GM12878 (cell line): ENCODE measurements around the gene CKS1B.

Source experiments
- GABPA ChIP-seq: IDR thresholded peaks from 2 replicates; pipeline ENCODE4 v1.6.1; 2014; ENCODE audit warnings: antibody characterized with exemption, low read depth, mild to moderate bottlenecking, inconsistent platforms
- JUND ChIP-seq: IDR thresholded peaks from 2 replicates; pipeline ENCODE4 v1.6.1; 2012; ENCODE audit warnings: low read depth, mild to moderate bottlenecking, low read length, improper control_type of control experiment, moderate library complexity
- POLR2A ChIP-seq: IDR thresholded peaks from 2 replicates; pipeline ENCODE4 v1.6.1; 2011; ENCODE audit warnings: low read depth, mild to moderate bottlenecking, low read length
- POLR2AphosphoS5 ChIP-seq: IDR thresholded peaks from 2 replicates; pipeline ENCODE4 v1.6.1; 2011; ENCODE audit warnings: mild to moderate bottlenecking, low read length, inconsistent platforms
- SIN3A ChIP-seq: IDR thresholded peaks from 2 replicates; pipeline ENCODE4 v1.6.1; 2012; ENCODE audit warnings: low read depth, low read length, improper control_type of control experiment
- SMAD1 ChIP-seq: fragments of 450-650 bp; IDR thresholded peaks from 2 replicates; pipeline ENCODE4 v1.6.1; 2018; ENCODE audit warnings: mild to moderate bottlenecking, low read depth; ENCODE audit not compliant: partially characterized antibody
- STAT3 ChIP-seq: IDR thresholded peaks from 2 replicates; pipeline ENCODE4 v1.6.1; 2011; ENCODE audit warnings: low read depth, low read length, improper control_type of control experiment
- TF ChIP-seq, protein P1 (sequence below): IDR thresholded peaks from 2 replicates; pipeline ENCODE4 v1.6.1; 2012; ENCODE audit warnings: low read depth, low read length, improper control_type of control experiment
- TF ChIP-seq, protein P2 (sequence below): IDR thresholded peaks from 2 replicates; pipeline ENCODE4 v1.6.1; 2012; ENCODE audit warnings: low read length, inconsistent platforms
- TF ChIP-seq, protein P3 (sequence below): fragments of 450-650 bp; IDR thresholded peaks from 2 replicates; pipeline ENCODE4 v1.6.1; 2016; ENCODE audit warnings: mild to moderate bottlenecking
- TF ChIP-seq, protein P4 (sequence below), 3 experiments: IDR thresholded peaks in 2 of 3; conservative IDR thresholded peaks in 1 of 3; 2 replicates each; pipeline ENCODE4 v1.5.1; 2011; ENCODE audit warnings: low read depth in 3 of 3, low read length in 3 of 3, mild to moderate bottlenecking in 3 of 3, control low read depth in 2 of 3, moderate library complexity in 2 of 3, inconsistent platforms in 1 of 3, mixed read lengths in 1 of 3; ENCODE audit not compliant: control insufficient read depth in 2 of 3, insufficient read depth in 1 of 3; ENCODE audit errors: extremely low read depth in 1 of 3

DNA sequence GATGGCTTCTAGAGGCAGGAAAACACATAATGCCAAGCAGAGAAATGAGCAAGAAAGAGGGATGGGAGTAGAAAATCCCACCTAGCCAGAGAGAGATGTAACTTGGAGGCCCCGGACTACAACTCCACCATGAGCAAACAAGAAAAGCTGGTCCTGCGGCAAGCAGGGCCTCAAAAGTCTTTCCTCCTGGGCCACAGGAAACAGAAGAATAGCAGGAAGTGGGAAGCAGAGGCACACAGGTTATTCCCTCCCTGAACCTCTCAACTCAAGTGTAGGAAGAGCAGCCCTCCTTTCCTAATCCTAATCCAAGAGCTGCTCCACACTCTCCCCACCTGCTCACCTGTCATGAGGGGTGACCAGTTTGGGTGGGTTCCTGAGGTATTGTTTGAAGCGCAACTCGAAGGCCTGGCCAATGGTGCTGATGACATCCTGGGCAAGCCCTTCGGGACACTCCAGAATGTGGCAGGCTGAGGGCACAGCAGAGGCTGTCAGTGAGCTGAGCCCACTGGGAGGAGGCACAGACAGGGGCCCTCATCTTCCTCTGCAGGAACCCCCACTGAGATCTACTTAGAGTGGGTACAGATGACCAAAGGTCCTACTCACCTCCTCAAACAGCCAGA lies 7.0 kb upstream of the CKS1B start:
- TF ChIP-seq SIN3A (no peak), POLR2AphosphoS5 (no peak), JUND (no peak), POLR2A (no peak), GABPA (no peak), STAT3 (no peak), SMAD1 (no peak)
- TF ChIP-seq, protein P1, sequence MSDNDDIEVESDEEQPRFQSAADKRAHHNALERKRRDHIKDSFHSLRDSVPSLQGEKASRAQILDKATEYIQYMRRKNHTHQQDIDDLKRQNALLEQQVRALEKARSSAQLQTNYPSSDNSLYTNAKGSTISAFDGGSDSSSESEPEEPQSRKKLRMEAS, result no peak
- TF ChIP-seq, protein P2, sequence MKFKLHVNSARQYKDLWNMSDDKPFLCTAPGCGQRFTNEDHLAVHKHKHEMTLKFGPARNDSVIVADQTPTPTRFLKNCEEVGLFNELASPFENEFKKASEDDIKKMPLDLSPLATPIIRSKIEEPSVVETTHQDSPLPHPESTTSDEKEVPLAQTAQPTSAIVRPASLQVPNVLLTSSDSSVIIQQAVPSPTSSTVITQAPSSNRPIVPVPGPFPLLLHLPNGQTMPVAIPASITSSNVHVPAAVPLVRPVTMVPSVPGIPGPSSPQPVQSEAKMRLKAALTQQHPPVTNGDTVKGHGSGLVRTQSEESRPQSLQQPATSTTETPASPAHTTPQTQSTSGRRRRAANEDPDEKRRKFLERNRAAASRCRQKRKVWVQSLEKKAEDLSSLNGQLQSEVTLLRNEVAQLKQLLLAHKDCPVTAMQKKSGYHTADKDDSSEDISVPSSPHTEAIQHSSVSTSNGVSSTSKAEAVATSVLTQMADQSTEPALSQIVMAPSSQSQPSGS, result no peak
- TF ChIP-seq, protein P3, sequence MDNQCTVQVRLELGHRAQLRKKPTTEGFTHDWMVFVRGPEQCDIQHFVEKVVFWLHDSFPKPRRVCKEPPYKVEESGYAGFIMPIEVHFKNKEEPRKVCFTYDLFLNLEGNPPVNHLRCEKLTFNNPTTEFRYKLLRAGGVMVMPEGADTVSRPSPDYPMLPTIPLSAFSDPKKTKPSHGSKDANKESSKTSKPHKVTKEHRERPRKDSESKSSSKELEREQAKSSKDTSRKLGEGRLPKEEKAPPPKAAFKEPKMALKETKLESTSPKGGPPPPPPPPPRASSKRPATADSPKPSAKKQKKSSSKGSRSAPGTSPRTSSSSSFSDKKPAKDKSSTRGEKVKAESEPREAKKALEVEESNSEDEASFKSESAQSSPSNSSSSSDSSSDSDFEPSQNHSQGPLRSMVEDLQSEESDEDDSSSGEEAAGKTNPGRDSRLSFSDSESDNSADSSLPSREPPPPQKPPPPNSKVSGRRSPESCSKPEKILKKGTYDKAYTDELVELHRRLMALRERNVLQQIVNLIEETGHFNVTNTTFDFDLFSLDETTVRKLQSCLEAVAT, result no peak
- TF ChIP-seq, protein P4, sequence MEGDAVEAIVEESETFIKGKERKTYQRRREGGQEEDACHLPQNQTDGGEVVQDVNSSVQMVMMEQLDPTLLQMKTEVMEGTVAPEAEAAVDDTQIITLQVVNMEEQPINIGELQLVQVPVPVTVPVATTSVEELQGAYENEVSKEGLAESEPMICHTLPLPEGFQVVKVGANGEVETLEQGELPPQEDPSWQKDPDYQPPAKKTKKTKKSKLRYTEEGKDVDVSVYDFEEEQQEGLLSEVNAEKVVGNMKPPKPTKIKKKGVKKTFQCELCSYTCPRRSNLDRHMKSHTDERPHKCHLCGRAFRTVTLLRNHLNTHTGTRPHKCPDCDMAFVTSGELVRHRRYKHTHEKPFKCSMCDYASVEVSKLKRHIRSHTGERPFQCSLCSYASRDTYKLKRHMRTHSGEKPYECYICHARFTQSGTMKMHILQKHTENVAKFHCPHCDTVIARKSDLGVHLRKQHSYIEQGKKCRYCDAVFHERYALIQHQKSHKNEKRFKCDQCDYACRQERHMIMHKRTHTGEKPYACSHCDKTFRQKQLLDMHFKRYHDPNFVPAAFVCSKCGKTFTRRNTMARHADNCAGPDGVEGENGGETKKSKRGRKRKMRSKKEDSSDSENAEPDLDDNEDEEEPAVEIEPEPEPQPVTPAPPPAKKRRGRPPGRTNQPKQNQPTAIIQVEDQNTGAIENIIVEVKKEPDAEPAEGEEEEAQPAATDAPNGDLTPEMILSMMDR (IDR thresholded peaks at IDR 0.05 in 2 of 3, conservative IDR thresholded peaks at IDR 0.05 in 1 of 3; ENCODE audit: control insufficient read depth in 2 of 3, extremely low read depth in 1 of 3, insufficient read depth in 1 of 3, low read depth in 3 of 3, low read length in 3 of 3), result no peak
